GM12891 (cell line): ENCODE measurements around the gene HOXA9.

Source experiments
- PAX5 ChIP-seq: IDR thresholded peaks from 2 replicates; pipeline ENCODE4 v1.6.1; 2011; ENCODE audit warnings: low read length, moderate library complexity, mild to moderate bottlenecking; ENCODE audit not compliant: insufficient read depth, severe bottlenecking
- POLR2A ChIP-seq: IDR thresholded peaks from 2 replicates; pipeline ENCODE4 v1.6.1; 2011; ENCODE audit warnings: low read depth, low read length, control low read depth
- POLR2AphosphoS5 ChIP-seq: IDR thresholded peaks from 2 replicates; pipeline ENCODE4 v1.6.1; 2011; ENCODE audit warnings: low read depth, low read length, control low read depth
- POU2F2 ChIP-seq: IDR thresholded peaks from 2 replicates; pipeline ENCODE4 v1.6.1; 2011; ENCODE audit warnings: low read depth, mild to moderate bottlenecking, control low read depth, low read length, moderate library complexity
- SPI1 ChIP-seq: IDR thresholded peaks from 2 replicates; pipeline ENCODE4 v1.6.1; 2011; ENCODE audit warnings: low read depth, low read length, control low read depth
- TAF1 ChIP-seq: IDR thresholded peaks from 2 replicates; pipeline ENCODE4 v1.6.1; 2011; ENCODE audit warnings: low read depth, low read length, control low read depth

DNA sequence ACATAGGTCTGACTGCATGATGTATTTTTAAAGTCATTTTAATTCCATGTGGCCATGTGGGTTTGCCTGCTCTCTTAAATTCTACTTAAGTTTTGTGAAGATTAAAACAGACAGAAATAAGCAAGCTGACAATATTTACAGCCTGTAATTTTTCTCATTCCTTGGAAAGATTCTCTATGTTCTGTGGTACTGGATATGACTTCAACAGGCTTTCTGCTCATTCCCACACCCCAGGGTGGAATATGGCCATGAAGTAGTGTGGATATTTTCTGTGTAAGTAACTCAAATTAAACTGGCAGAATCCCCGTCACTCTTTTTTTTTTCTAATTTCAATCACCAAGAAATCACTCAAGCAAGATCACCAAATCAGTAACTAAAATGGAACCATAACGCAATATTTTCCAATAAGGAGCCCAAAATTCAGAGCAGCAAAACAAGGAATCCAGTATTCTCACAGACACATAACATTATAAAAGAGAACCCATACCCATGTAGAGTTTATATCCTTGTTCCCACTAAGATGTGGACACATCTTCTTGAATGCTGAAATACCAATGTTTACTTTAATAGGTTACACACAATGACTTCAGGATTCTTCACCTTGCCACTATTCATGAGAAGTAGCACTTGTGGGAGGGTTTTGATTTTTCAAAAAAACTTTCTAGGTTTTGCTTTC lies 27.6 kb downstream of the HOXA9 start:
- TF ChIP-seq TAF1 (no peak), POLR2AphosphoS5 (no peak), POLR2A (no peak), SPI1 (no peak), PAX5 (no peak), POU2F2 (no peak)
